ENCODE measurements around the gene STK17A. TPM values are rescaled to one million over a fixed set of nuclear protein-coding genes. Genes with fewer than 3 reads are reported as not detected.

Gene STK17A
- total RNA-seq, 1 experiment from 2014 or later, result 75.4 TPM

GRCh38 chr7:43585562-43585961 is 2.7 kb downstream of the STK17A start:
- ChIA-PET CTCF (no interaction called here), POLR2A (ENCODE audit: unreplicated experiment) (interaction anchor here (0.6 kb wide), 1 partner anchor 284 kb away, joined by 3 read pairs; no protein-coding TSS in a partner anchor)
- intact Hi-C loops (cut with micrococcal nuclease), result no loop called here
- peak overlapping the region; percentile 84 for H3K4me2 ChIP-seq (ENCODE audit: low read length)
- peaks cover 44% of the 10 kb centered on the region for H3K4me1 ChIP-seq (ENCODE audit: insufficient read depth, low read length)
- no peaks in the 10 kb centered on the region for H3K9me3 ChIP-seq (ENCODE audit: low read length)
- no peaks in the 10 kb centered on the region for H3K27me3 ChIP-seq (ENCODE audit: low read length)
- H3K4me3 ChIP-seq (ENCODE audit: low read length), result peak overlapping the region; percentile 95
- 0 out of 2 replicates have a peak, but pooled peaks cover 8% of the 10 kb centered on the region for H3K36me3 ChIP-seq (ENCODE audit: low read depth, low read length)
- H3K9me2 ChIP-seq (replicated peaks; ENCODE audit: low read length), result no peaks in the 10 kb centered on the region
- H4K20me1 ChIP-seq (ENCODE audit: low read length), result peaks cover 67% of the 10 kb centered on the region
- no TSS peak for BruUV-seq (replicated peaks)
- ATAC-seq (no peak), DNase-seq (peak; percentile 37)
- H3F3A ChIP-seq (ENCODE audit: low read length, unreplicated experiment), result no peaks in the 10 kb centered on the region
- peak overlapping the region; percentile 74 for H3K27ac ChIP-seq (ENCODE audit: low read length)
- TF ChIP-seq EZH2phosphoT487 (IDR thresholded peaks at IDR 0.05; ENCODE audit: borderline replicate concordance, low read length) (no peak), CTCF (conservative IDR thresholded peaks at IDR 0.05; ENCODE audit: low read depth, low read length) (no peak)
- H2AFZ ChIP-seq (ENCODE audit: low read length), result no peak overlapping the region
- H3K79me2 ChIP-seq (ENCODE audit: low read length), result peaks cover 76% of the 10 kb centered on the region
- H3K9ac ChIP-seq (ENCODE audit: low read length), result peak overlapping the region; percentile 90

- no TSS peak for BruUV-seq (replicated peaks)
- peak overlapping the region; percentile 95 for H3K4me3 ChIP-seq (ENCODE audit: low read length)
- H3K27me3 ChIP-seq (ENCODE audit: low read length), result no peaks in the 10 kb centered on the region
- CTCF ChIA-PET, result no interaction called here
- POLR2A ChIA-PET (ENCODE audit: unreplicated experiment), result interaction anchor here (0.6 to 0.7 kb wide), 2 partner anchors 90 to 283 kb away, joined by 3 to 5 read pairs; no protein-coding TSS in a partner anchor
- H3K4me1 ChIP-seq (ENCODE audit: insufficient read depth, low read length), result peaks cover 51% of the 10 kb centered on the region
- peak overlapping the region; percentile 84 for H3K4me2 ChIP-seq (ENCODE audit: low read length)
- TF ChIP-seq EZH2phosphoT487 (IDR thresholded peaks at IDR 0.05; ENCODE audit: borderline replicate concordance, low read length) (no peak), CTCF (conservative IDR thresholded peaks at IDR 0.05; ENCODE audit: low read depth, low read length) (no peak), EZH2 (IDR thresholded peaks at IDR 0.05; ENCODE audit: low read length, unreplicated experiment) (no peak)
- H3K9me3 ChIP-seq (ENCODE audit: low read length), result no peaks in the 10 kb centered on the region
- no peak overlapping the region for H2AFZ ChIP-seq (ENCODE audit: low read length)
- no peaks in the 10 kb centered on the region for H3F3A ChIP-seq (ENCODE audit: low read length, unreplicated experiment)
- no peaks in the 10 kb centered on the region for H3K9me2 ChIP-seq (replicated peaks; ENCODE audit: low read length)
- peak overlapping the region; percentile 74 for H3K27ac ChIP-seq (ENCODE audit: low read length)
- peaks cover 73% of the 10 kb centered on the region for H4K20me1 ChIP-seq (ENCODE audit: low read length)
- ATAC-seq, result peak; percentile 41
- 0 out of 2 replicates have a peak, but pooled peaks cover 8% of the 10 kb centered on the region for H3K36me3 ChIP-seq (ENCODE audit: low read depth, low read length)
- peak; percentile 86 for DNase-seq
- peaks cover 85% of the 10 kb centered on the region for H3K79me2 ChIP-seq (ENCODE audit: low read length)
- H3K9ac ChIP-seq (ENCODE audit: low read length), result peak overlapping the region; percentile 90
- intact Hi-C loops (cut with micrococcal nuclease), result loop anchor here (1.0 to 2.0 kb wide), 3 partner anchors 32 to 88 kb away; no protein-coding TSS in a partner anchor
Measured at GRCh38 chr7:43586251-43586900, 3.5 kb downstream of the STK17A start.

GRCh38 chr7:43588477-43589132 is 5.7 kb downstream of the STK17A start:
- BruUV-seq (replicated peaks), result no TSS peak
- intact Hi-C loops (cut with micrococcal nuclease), result no loop called here

More at GRCh38 chr7:43588477-43589132, 5.7 kb downstream of the STK17A start:
- H3K4me2 ChIP-seq (ENCODE audit: low read length), result no peak overlapping the region
- H3K9me3 ChIP-seq (ENCODE audit: low read length), result no peaks in the 10 kb centered on the region
- H3K27ac ChIP-seq (ENCODE audit: low read length), result no peak overlapping the region
- no peak for DNase-seq
- peaks cover 100% of the 10 kb centered on the region for H3K79me2 ChIP-seq (ENCODE audit: low read length)
- no peaks in the 10 kb centered on the region for H3K27me3 ChIP-seq (ENCODE audit: low read length)
- no peaks in the 10 kb centered on the region for H3K9me2 ChIP-seq (replicated peaks; ENCODE audit: low read length)
- H2AFZ ChIP-seq (ENCODE audit: low read length), result no peak overlapping the region
- peaks cover 94% of the 10 kb centered on the region for H4K20me1 ChIP-seq (ENCODE audit: low read length)
- no peak overlapping the region for H3K4me3 ChIP-seq (ENCODE audit: low read length)
- ChIA-PET POLR2A (ENCODE audit: unreplicated experiment) (no interaction called here), CTCF (no interaction called here)
- H3K4me1 ChIP-seq (ENCODE audit: insufficient read depth, low read length), result peaks cover 56% of the 10 kb centered on the region
- no peak for ATAC-seq
- 0 out of 2 replicates have a peak, but pooled peaks cover 8% of the 10 kb centered on the region for H3K36me3 ChIP-seq (ENCODE audit: low read depth, low read length)
- TF ChIP-seq CTCF (conservative IDR thresholded peaks at IDR 0.05; ENCODE audit: low read depth, low read length) (no peak), EZH2phosphoT487 (IDR thresholded peaks at IDR 0.05; ENCODE audit: borderline replicate concordance, low read length) (no peak), EZH2 (IDR thresholded peaks at IDR 0.05; ENCODE audit: low read length, unreplicated experiment) (no peak)
- no peaks in the 10 kb centered on the region for H3F3A ChIP-seq (ENCODE audit: low read length, unreplicated experiment)
- H3K9ac ChIP-seq (ENCODE audit: low read length), result no peak overlapping the region

Data from PC-3 (cell line).